ENCODE measurements around the gene C20orf144. TPM values are rescaled to one million over a fixed set of nuclear protein-coding genes. Genes with fewer than 3 reads are reported as not detected.

The C20orf144 gene
- not detected in 2 replicates for total RNA-seq

GRCh38 chr20:33662172-33662571, at the start of gene C20orf144:
TSS of gene C20orf144 (plus strand) at chr20:33662327. CDS start at chr20:33662346, 19 bp downstream.

DNA sequence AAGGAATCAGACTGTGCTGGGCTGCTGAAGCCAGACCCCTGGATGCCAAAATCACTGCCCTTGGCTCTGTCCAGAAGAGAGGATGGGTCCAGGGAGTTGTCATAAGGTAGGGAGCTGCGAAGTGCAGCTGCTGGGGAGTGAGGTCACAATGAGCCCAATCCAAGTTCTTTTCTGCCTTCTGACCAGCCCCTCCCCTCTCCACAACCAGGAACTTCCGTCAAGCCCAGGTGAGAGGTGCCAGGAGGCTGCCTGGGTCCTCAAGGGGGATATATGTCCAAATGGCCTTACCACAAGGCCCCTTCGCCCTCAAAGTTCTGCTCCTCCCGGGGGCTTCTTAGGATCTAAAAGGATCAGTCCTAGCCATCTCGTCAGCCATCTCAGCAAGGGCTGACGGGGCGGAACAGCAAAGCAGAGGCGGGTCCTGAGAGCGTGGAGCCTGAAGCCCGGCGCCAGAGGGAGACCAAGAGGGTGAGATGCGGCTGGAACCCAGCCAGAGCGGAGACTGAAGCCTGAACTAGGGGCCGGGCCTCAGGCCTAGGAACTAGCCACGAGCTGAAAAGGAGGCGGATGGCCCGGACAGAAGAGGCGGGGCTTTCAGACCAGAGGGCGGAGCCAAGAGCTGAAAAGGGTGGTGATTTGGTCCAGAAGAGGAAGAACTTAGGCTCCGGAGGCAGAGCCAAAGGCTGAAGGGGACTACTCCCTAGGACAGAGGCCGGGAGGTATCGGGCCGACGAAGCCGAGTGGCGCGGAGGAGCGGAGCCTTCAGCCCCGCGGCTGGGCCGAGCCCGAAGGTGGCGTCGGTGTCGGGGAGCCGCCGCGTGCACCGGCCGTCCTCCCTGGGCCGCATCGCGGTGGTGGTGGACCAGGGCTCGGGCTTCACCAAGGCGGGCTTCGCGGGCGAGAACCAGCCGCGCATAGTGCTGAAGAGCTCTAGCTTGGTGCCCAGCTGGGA, 4.4 kb downstream of the C20orf144 start, which contains the start of gene ACTL10:
ACTL10 (plus strand) TSS at position 651 of the 952 bp plus-strand sequence. CDS start 555 bp downstream, outside the sequence.

GRCh38 chr20:33674294-33675135, 12.4 kb downstream of the C20orf144 start, which contains the start of gene NECAB3:
TSS of gene NECAB3 (minus strand) at chr20:33674428. CDS start at chr20:33674352, 76 bp downstream.

DNA sequence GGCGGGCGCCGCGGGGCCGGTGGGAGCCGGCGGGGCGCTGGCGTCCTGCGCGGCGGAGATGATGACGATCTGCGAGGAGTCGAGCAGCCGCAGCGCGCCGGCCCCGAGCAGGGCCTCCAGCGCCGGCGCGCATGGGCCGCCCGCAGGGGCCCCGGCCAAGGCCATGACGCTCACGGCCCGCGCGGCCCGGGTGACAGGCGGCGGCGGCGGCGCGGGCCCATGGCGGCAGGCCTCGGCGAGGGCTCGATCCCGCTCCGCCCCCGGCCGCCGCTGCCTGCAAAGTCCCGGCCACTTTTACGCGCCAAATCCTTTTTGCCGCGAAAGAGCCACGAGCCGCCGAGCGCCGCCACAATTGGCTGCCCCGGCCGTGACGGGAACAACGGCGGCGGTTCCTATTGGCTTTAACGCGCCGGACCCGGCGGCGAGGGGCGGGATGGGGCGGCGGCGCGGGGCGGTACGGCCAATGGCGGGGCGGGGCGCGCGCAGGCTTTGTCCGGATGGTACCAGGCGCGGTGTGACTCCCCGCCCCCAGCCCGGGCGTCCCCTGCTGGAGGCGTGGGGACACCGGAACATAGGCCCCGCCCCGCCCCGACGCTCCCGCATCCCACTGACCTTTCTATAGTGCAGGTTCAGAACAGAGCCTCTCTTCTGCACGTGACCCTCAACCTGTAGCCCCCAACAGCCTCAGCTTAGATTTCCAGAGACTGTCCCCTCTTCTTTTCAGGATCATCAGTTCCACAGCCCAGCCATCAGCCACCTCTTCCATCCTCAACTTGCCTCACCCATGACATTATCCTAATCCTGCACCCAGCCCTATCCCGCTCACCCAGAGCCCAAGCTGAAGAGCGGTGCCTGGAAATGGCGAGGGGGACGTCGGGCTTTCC, 24.2 kb downstream of the C20orf144 start, which contains the start of gene E2F1:
E2F1 (minus strand) TSS at position 286 of the 884 bp plus-strand sequence; CDS start at position 165, 121 bp downstream.

Other genes with a start within 250 kb of the C20orf144 start
- 16.2 and 18.7 TPM in 2 replicates for gene SNTA1, start 218.6 kb upstream of the C20orf144 start, total RNA-seq
- gene CBFA2T2, start 172.2 kb upstream of the C20orf144 start, total RNA-seq, result 7.5 and 11.1 TPM in 2 replicates
- 0.98 and 1.5 TPM in 2 replicates for gene ACTL10, start 4.6 kb downstream of the C20orf144 start, total RNA-seq
- gene NECAB3, start 12.1 kb downstream of the C20orf144 start, total RNA-seq, result 21.7 and 42.1 TPM in 2 replicates
- 3.4 and 28.7 TPM in 2 replicates for gene E2F1, start 24.1 kb downstream of the C20orf144 start, total RNA-seq
- gene PXMP4, start 58.0 kb downstream of the C20orf144 start, total RNA-seq, result 8.2 and 9.0 TPM in 2 replicates
- gene ZNF341, start 69.7 kb downstream of the C20orf144 start, total RNA-seq, result 2.0 and 2.2 TPM in 2 replicates
- 33.1 and 34.1 TPM in 2 replicates for gene CHMP4B, start 149.0 kb downstream of the C20orf144 start, total RNA-seq